Skeletal muscle tissue (tissue), 4 donors: ENCODE results near the gene AK2. TPM values are rescaled to one million over a fixed set of nuclear protein-coding genes. Genes with fewer than 3 reads are reported as not detected.

Experiments used
- H3K27ac ChIP-seq: one replicate; pipeline ENCODE4 v1.7.0; 2013; ENCODE audit warnings: mild to moderate bottlenecking, low read depth, low read length, inconsistent platforms
- H3K27me3 ChIP-seq, 3 donors: one replicate each; pipeline ENCODE4 v1.7.0; 2013; ENCODE audit warnings: low read length in 3 of 3; ENCODE audit not compliant: control insufficient read depth in 3 of 3, insufficient read depth in 3 of 3
- H3K36me3 ChIP-seq, 3 donors: one replicate each; pipeline ENCODE4 v1.7.0; 2013; ENCODE audit warnings: low read length in 3 of 3; ENCODE audit not compliant: control insufficient read depth in 3 of 3, insufficient read depth in 3 of 3
- H3K4me1 ChIP-seq, 3 donors: one replicate each; pipeline ENCODE4 v1.7.0; 2013; ENCODE audit warnings: low read length in 3 of 3, mild to moderate bottlenecking in 3 of 3; ENCODE audit not compliant: control insufficient read depth in 3 of 3, insufficient read depth in 3 of 3
- H3K4me3 ChIP-seq, 3 donors: one replicate each; pipeline ENCODE4 v1.7.0; 2013; ENCODE audit warnings: low read length in 3 of 3
- H3K9ac ChIP-seq, 3 donors: one replicate each; pipeline ENCODE4 v1.7.0; 2013; ENCODE audit warnings: low read length in 3 of 3, mild to moderate bottlenecking in 3 of 3, moderate library complexity in 2 of 3, low read depth in 1 of 3
- H3K9me3 ChIP-seq, 3 donors: one replicate each; pipeline ENCODE4 v1.7.0; 2013; ENCODE audit warnings: low read length in 3 of 3; ENCODE audit not compliant: control insufficient read depth in 3 of 3
- total RNA-seq: library from RNA; depleted of rRNA; stranded (reverse); fragments of >200 nt; gene quantifications from one replicate; pipeline ENCODE4 v1.2.3, GENCODE V29; 2014
- donor health status: Osteomylitis.

The AK2 gene
- total RNA-seq, 1 donor from 2014 or later: 64.2 TPM

DNA sequence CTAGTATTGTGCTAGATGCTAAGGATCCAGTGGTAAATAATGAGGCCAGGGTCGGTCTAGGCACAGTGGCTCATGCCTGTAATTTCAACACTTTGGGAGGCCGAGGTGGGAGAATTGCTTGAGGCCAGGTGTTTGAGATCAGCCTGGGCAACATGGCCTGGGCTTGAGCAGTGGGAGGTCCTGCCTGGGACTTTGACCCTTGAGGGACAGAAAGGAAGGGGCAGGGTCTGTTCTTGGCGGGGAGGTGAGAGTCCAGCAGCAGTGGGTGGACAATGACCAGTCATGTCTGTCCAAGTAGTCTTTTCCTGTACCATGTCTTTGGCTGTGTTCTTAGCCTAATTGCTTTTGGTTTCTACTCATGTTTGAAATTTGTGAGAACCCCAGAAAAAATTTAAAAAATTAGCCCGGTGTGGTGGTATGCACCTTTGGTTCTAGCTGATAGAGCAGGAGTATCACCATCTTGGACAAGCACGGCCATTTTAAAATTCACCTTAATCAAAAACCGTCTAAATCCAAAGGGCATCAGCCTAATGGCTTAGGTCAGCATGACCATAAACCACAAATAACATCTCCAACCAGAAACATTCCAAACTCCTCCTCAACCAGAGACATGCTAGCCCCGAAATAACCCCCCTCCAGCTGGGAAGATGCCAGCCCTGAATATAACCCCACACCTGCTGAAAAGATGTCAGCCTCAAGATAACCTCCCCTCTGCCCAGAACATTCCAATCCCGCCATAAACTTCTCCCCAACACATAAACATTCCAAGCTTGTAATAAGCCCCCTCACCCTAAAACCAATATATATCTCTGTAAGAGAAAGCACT lies 6.8 kb upstream of the AK2 start:
- Histone ChIP-seq H3K9ac (no peak overlapping the region), H3K9me3 (no peaks in the 10 kb centered on the region), H3K27ac (no peak overlapping the region), H3K4me1 (peaks cover 9 to 14% (median 12%) of the 10 kb centered on the region in 3 donors), H3K4me3 (no peak overlapping the region), H3K27me3 (no peaks in the 10 kb centered on the region), H3K36me3 (no peaks in the 10 kb centered on the region)

DNA sequence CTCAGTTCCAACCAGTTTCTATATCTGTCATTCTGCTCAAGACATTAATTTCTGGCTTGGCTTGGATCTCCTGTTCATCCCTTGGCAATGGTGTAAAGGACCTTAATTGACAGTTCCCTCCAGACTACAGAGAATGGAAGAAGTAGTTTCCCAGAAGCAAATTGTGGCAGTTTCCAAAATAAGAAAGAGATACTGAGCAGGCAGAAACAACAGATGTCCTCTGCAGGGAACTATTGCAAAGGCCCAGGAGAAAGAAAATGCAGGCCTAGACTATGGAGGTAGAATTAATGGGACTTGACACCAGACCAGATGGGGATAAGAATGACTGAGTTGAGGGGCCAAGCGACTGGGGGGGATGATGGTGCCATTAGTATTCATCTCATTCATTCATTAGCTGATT lies 6.1 kb upstream of the AK2 start:
- Histone ChIP-seq H3K27ac (no peak overlapping the region), H3K9me3 (no peaks in the 10 kb centered on the region), H3K4me3 (no peak overlapping the region), H3K27me3 (no peaks in the 10 kb centered on the region), H3K36me3 (no peaks in the 10 kb centered on the region), H3K9ac (no peak overlapping the region), H3K4me1 (peaks cover 9 to 14% (median 12%) of the 10 kb centered on the region in 3 donors)

DNA sequence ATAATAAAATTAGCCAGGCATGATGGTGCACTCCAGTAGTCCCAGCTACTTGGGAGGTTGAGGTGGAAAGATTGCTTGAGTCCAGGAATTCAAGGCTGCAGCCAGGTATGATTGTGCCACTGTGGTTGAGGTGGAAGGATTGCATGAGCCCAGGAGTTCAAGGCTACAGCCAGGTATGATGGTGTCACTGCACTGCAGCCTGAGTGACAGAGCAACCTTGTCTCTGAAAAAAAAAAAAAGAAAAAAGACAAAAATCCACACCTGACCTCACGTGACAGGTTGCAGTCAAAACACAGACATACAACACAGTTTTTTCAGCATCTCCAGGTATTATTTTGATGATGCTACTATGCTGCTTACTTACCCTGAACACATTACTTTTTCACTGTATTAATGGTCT lies 4.3 kb upstream of the AK2 start:
- Histone ChIP-seq H3K27me3 (no peaks in the 10 kb centered on the region), H3K4me1 (peaks cover 12 to 18% (median 16%) of the 10 kb centered on the region in 3 donors), H3K27ac (no peak overlapping the region), H3K4me3 (no peak overlapping the region), H3K36me3 (no peaks in the 10 kb centered on the region), H3K9me3 (no peaks in the 10 kb centered on the region), H3K9ac (no peak overlapping the region)

DNA sequence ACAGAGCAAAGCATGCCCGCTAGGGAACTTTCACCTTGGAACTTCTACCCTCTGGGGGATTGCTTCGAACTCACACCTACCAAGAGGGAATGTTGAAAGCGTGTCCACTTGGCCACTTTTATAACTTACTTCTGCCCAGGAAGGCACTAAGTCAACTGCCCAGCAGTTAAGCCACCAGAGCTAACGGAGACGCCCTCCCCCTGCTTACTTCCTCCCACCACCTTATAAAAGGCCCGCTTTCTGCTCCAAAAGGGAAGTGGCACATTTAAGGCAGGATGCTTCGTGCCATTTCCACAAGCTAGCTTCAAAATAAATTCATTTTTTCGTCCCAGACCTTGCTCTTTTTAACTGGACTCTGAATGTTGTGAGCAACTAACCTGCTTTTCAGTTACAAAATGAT lies 3.2 kb upstream of the AK2 start:
- H3K4me1 ChIP-seq: peaks cover 20 to 28% (median 27%) of the 10 kb centered on the region in 3 donors
- no peak overlapping the region for H3K9ac ChIP-seq
- no peak overlapping the region for H3K27ac ChIP-seq
- H3K9me3 ChIP-seq: no peaks in the 10 kb centered on the region
- no peaks in the 10 kb centered on the region for H3K27me3 ChIP-seq
- no peaks in the 10 kb centered on the region for H3K36me3 ChIP-seq
- H3K4me3 ChIP-seq: no peak overlapping the region

DNA sequence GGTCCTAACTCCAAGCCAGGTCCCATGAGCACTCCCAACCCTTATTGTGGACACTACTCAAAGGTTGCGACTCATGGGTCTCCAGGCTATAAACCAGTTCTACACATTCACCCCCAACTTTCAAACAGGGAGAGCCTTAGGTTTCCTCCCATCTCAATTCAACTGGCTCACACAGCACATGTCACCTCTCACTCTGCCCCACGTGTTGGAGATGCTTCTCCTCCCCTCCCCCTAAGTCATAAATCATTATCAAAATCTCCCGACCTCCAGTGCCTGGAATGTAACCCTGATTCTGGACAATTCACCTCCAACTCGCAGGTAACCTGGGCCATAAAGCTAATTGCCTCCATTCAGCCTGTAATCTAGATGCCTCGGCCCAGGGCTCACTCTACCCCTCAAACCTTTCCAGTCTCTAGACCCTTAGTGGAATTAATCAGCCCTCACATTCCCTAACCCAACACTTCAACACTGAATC lies 595 bp downstream of the AK2 start:
- Histone ChIP-seq H3K4me1 (peaks cover 25 to 38% (median 36%) of the 10 kb centered on the region in 3 donors), H3K9ac (peak overlapping the region; percentile 94 to 96 (median 94)), H3K27ac (peak overlapping the region; percentile 90), H3K9me3 (no peaks in the 10 kb centered on the region), H3K27me3 (no peaks in the 10 kb centered on the region), H3K4me3 (peak overlapping the region; percentile 89 to 93 (median 90)), H3K36me3 (peaks cover 0 to 10% (median 3%) of the 10 kb centered on the region in 3 donors)

DNA sequence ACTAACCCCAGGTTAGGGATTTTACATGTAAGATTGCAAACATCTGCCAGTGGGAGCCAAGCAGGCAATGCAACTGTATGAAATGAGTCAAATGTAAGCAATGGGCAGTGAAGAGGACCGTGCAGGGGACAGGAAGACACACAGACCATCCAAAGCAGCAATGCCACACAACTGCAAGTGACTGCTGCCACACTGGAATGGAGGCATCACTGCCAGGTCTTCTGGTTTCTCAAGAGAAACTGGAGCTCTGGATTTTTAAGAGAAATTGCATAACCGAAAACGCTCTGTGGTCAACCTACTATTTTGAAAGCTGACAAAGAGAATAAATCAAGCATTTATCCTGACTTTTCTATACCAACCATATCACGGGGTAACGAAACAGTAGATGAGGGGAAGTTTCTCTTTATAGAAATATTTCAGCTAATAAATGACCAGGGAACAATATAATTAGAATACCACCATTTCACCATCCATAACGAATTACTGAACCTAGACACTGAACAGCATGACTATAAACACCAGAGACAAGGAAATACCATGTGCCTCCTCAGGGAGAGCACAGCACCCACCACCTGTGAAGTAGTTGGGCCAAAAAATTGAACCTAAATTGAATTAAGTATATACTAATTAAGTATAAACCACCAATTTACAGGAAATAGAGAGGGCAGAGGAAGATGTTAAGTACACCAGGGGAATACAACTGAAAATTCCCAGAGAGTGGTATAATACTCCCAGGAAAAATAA lies 4.4 kb downstream of the AK2 start:
- H3K27me3 ChIP-seq: no peaks in the 10 kb centered on the region
- peak overlapping the region; percentile 2 to 34 (median 16) for H3K4me3 ChIP-seq
- peaks cover 3 to 15% (median 3%) of the 10 kb centered on the region in 3 donors for H3K36me3 ChIP-seq
- peak overlapping the region in 2 of 3 donors; percentile 1 to 9 for H3K9ac ChIP-seq
- peaks cover 47 to 62% (median 55%) of the 10 kb centered on the region in 3 donors for H3K4me1 ChIP-seq
- no peak overlapping the region for H3K27ac ChIP-seq
- H3K9me3 ChIP-seq: no peaks in the 10 kb centered on the region

DNA sequence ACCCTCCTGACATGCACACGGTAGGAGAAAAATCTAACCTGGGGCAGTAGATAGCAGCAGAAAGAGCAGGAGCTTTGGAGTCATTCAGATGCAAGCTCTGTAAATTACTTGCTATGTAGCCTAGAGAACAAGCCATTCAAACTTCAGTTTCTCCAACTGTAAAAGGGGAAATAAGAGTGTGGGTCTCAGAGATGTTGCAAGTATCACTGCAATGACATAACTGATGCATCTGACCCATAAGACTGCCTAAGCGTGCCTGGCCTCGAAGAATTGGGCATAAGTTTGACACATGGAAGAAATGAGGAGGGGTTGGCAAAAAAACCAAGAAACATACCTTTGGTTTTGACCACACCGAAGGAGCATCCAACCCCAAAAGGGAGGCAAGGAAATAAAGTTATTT lies 5.2 kb downstream of the AK2 start:
- no peaks in the 10 kb centered on the region for H3K27me3 ChIP-seq
- H3K4me3 ChIP-seq: no peak overlapping the region
- peaks cover 3 to 15% (median 3%) of the 10 kb centered on the region in 3 donors for H3K36me3 ChIP-seq
- no peaks in the 10 kb centered on the region for H3K9me3 ChIP-seq
- no peak overlapping the region for H3K9ac ChIP-seq
- no peak overlapping the region for H3K27ac ChIP-seq
- peaks cover 52 to 62% (median 54%) of the 10 kb centered on the region in 3 donors for H3K4me1 ChIP-seq

DNA sequence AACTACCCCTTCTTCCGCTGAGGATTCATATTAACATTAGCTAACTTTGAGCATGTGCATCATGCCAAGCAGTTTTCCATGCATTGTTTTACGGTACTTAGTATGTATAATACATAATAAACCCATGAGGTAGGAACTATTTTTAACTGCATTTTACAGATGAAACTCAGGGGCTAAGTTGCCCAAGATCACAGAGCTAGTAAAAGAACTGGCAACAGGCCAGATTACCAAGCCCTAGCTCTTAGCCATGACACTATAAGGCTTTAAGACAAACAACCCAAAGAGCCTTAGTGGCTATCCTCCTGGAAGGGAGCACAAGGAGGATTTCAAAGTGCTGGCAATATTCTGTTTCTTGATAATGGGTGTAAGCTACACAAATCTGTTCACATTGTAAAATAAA lies 6.1 kb downstream of the AK2 start:
- Histone ChIP-seq H3K4me1 (peaks cover 47 to 55% (median 50%) of the 10 kb centered on the region in 3 donors), H3K9me3 (no peaks in the 10 kb centered on the region), H3K9ac (no peak overlapping the region), H3K27ac (peak overlapping the region; percentile 22), H3K4me3 (peak overlapping the region in 1 of 3 donors; percentile 39), H3K36me3 (peaks cover 3 to 15% (median 3%) of the 10 kb centered on the region in 3 donors), H3K27me3 (no peaks in the 10 kb centered on the region)

DNA sequence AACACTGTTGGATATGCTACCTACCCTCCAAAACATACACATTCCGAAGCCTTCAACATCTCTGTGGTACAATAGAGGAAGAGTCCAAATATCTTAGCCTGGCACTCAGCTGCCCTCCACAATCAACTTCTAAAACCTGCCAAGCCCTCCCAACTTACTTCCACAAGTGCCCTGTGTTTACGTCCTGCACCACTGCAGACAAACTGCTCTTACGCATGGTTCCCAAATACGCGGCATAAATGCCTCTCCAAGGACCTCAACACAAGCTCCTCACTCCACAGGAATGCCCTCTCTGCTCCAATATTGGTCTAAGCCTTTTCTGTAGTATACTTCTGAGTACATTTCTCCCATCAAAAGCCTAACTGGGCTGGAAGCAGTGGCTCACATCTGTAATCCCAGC lies 6.8 kb downstream of the AK2 start:
- Histone ChIP-seq H3K4me1 (peaks cover 40 to 55% (median 49%) of the 10 kb centered on the region in 3 donors), H3K27me3 (no peaks in the 10 kb centered on the region), H3K27ac (peak overlapping the region; percentile 22), H3K9ac (peak overlapping the region in 1 of 3 donors; percentile 3), H3K4me3 (no peak overlapping the region), H3K36me3 (peaks cover 3 to 15% (median 3%) of the 10 kb centered on the region in 3 donors), H3K9me3 (no peaks in the 10 kb centered on the region)

DNA sequence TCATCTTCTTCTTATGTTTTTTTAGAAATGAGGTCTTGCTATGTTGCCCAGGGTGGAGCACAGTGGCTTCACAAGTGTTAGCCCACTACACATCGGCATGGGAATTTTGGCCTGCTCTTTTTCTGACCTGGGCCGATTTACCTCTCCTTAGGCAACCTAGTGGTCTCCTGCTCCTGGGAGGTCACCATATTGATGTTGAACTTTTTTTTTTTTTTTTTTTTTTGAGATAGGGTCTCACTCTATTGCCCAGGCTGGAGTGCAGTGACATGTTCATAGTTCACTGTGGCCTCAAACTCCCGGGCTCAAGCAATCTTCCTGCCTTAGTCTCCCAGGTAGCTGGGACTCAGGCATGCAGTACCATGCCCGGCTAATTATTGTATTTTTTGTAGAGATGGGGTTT lies 7.5 kb downstream of the AK2 start:
- Histone ChIP-seq H3K9ac (peak overlapping the region in 1 of 3 donors; percentile 3), H3K27ac (peak overlapping the region; percentile 7), H3K36me3 (peaks cover 3 to 15% (median 3%) of the 10 kb centered on the region in 3 donors), H3K9me3 (no peaks in the 10 kb centered on the region), H3K4me3 (no peak overlapping the region), H3K27me3 (no peaks in the 10 kb centered on the region), H3K4me1 (peaks cover 37 to 51% (median 49%) of the 10 kb centered on the region in 3 donors)
